Measurements from ENCODE around the gene SNX4. TPM values are rescaled to one million over a fixed set of nuclear protein-coding genes. Genes with fewer than 3 reads are reported as not detected.

SNX4 gene
- total RNA-seq: 26.9 and 29.6 TPM in 2 replicates

DNA sequence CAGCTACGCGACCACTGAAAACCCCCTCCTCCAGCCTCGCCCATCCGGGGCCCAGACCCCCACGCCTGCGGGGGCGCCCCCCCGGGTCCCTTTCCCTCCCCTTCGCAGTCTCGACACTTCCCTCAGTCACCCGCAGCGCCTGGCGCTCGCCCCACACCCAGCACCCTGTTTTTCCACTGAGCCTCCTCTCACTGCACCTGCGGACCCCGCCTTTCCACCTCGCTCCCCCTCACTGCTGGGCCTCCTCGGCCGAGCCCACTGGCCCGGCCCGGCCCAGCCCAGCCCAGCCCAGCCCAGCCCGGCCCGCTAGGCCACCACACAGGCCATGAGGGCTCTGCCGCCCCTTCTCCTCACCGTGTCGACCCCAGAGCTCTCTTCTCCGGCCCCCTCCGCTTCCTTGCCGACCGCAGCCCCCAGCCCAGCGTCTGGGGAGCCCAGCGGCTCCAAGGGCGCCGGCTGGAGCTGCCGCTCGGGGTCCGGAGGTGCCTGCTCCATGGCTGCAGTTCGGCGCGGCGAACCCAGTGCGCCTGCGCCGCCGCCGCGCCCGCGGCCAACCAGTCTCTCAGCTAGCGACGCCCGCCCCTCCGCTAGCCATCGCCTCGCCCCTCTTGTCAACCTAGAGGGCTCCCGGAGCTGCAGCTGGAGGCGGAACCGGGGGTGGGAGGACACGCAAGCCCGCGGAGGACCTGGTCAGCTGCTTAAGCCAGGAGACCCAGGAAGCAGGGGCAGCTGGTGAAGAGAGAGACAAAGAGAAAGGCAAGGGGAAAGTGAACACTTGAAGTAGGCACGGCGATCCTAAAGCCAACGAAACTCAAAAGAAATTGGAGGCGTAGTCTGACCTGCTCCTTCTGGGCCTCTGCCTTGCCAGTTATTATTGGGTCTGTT lies at the start of gene SNX4:
Gene SNX4, minus strand, starts transcription at position 525 of the 885 bp plus-strand sequence. Its CDS starts 30 bp downstream, at position 495.

Other genes with a start within 250 kb of the SNX4 start
- gene ZNF148, start 144.9 kb downstream of the SNX4 start, total RNA-seq: 28.3 and 39.0 TPM in 2 replicates
- gene OSBPL11, start 75.3 kb upstream of the SNX4 start, total RNA-seq: 8.4 and 9.3 TPM in 2 replicates